Astrocyte (in vitro differentiated cells and primary cell): Measurements from ENCODE around the gene RRP1.

Experiments
- EZH2 ChIP-seq: IDR thresholded peaks from 2 replicates; pipeline ENCODE4 v1.6.1; 2012; ENCODE audit warnings: mild to moderate bottlenecking, low read length, inconsistent platforms; ENCODE audit not compliant: insufficient read depth
- TF ChIP-seq, protein P1 (sequence below): IDR thresholded peaks from 2 replicates; pipeline ENCODE4 v1.5.1; 2011; ENCODE audit warnings: low read depth, mild to moderate bottlenecking, inconsistent platforms, low read length, moderate library complexity; ENCODE audit not compliant: insufficient read depth

- TF ChIP-seq, protein P1, sequence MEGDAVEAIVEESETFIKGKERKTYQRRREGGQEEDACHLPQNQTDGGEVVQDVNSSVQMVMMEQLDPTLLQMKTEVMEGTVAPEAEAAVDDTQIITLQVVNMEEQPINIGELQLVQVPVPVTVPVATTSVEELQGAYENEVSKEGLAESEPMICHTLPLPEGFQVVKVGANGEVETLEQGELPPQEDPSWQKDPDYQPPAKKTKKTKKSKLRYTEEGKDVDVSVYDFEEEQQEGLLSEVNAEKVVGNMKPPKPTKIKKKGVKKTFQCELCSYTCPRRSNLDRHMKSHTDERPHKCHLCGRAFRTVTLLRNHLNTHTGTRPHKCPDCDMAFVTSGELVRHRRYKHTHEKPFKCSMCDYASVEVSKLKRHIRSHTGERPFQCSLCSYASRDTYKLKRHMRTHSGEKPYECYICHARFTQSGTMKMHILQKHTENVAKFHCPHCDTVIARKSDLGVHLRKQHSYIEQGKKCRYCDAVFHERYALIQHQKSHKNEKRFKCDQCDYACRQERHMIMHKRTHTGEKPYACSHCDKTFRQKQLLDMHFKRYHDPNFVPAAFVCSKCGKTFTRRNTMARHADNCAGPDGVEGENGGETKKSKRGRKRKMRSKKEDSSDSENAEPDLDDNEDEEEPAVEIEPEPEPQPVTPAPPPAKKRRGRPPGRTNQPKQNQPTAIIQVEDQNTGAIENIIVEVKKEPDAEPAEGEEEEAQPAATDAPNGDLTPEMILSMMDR = no peak
- no peak for TF ChIP-seq EZH2
Measured at GRCh38 chr21:43815107-43815613, 25.8 kb downstream of the RRP1 start.
